ENCODE data around the gene TMCC2.

Gene TMCC2

DNA sequence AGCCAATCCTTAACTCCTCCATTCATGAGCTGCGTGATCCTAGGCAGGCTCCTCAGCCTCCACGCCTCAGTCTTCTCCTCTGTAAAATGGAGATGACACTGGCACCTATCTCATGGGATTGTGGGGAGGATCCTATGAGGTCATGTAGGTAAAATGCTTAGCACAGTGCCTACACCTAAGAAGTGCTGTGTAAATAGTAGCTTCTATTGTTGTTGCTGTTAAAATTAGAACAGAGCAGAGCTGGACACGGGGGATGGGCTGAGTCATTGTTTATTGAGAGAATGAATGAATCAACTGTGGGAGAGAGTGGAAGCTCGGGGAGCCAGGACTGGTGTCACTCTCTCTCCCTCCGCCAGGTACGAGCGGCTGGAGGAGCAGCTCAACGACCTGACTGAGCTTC, 43.0 kb downstream of the TMCC2 start:
- TF ChIP-seq, protein P1, sequence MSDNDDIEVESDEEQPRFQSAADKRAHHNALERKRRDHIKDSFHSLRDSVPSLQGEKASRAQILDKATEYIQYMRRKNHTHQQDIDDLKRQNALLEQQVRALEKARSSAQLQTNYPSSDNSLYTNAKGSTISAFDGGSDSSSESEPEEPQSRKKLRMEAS (IDR thresholded peaks at IDR 0.05) = no peak
- TF ChIP-seq, protein P2, sequence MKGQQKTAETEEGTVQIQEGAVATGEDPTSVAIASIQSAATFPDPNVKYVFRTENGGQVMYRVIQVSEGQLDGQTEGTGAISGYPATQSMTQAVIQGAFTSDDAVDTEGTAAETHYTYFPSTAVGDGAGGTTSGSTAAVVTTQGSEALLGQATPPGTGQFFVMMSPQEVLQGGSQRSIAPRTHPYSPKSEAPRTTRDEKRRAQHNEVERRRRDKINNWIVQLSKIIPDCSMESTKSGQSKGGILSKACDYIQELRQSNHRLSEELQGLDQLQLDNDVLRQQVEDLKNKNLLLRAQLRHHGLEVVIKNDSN (IDR thresholded peaks at IDR 0.05) = no peak
- TF ChIP-seq TEAD4 (IDR thresholded peaks at IDR 0.05) (no peak), EGR1 (IDR thresholded peaks at IDR 0.05) (no peak), TCF12 (IDR thresholded peaks at IDR 0.05; ENCODE audit: low read depth) (no peak)

DNA sequence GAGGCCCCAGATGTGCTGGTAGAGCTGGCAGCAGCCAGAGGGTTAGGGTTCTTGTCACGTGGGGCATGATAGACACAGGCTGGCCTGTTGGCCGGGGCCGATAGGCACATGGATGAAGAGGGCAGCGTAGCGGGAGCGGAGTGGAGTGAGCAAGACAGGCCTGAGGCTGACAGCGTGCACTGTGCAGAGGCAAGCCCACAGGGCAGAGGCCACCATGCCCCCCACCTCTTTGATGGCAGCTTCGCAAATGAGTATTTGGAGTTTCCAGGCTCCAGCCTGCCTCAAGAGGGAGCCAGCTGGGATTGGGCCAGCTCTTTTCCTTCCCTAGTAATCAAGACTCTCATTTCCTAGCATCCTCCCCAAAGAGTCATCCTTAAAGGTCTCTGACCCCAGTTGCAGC, 43.5 kb downstream of the TMCC2 start:
- TF ChIP-seq EGR1 (IDR thresholded peaks at IDR 0.05) = no peak
- TF ChIP-seq ZBTB7A (IDR thresholded peaks at IDR 0.05; ENCODE audit: low read depth) = no peak
- TF ChIP-seq RAD21 (IDR thresholded peaks at IDR 0.05; ENCODE audit: low read depth) = no peak
- no peak for TF ChIP-seq TAF1 (IDR thresholded peaks at IDR 0.05; ENCODE audit: low read depth)
- TF ChIP-seq, protein P1 (IDR thresholded peaks at IDR 0.05) = no peak
- TF ChIP-seq REST (IDR thresholded peaks at IDR 0.05; ENCODE audit: low read depth) = no peak
- TF ChIP-seq TEAD4 (IDR thresholded peaks at IDR 0.05) = no peak
- no peak for TF ChIP-seq FOXM1 (IDR thresholded peaks at IDR 0.05; ENCODE audit: borderline replicate concordance, low read depth)
- no peak for TF ChIP-seq NFIC (IDR thresholded peaks at IDR 0.05)
- TF ChIP-seq, protein P2 (IDR thresholded peaks at IDR 0.05) = no peak
- TF ChIP-seq CREB1 (IDR thresholded peaks at IDR 0.05; ENCODE audit: low read depth) = no peak
- no peak for TF ChIP-seq TCF12 (IDR thresholded peaks at IDR 0.05; ENCODE audit: low read depth)
- no peak for TF ChIP-seq EP300 (IDR thresholded peaks at IDR 0.05; ENCODE audit: borderline replicate concordance)
- TF ChIP-seq CEBPB (IDR thresholded peaks at IDR 0.05) = no peak
- no peak for TF ChIP-seq YY1 (IDR thresholded peaks at IDR 0.05; ENCODE audit: low read depth)

- TF ChIP-seq CEBPB (IDR thresholded peaks at IDR 0.05) (no peak), TAF1 (IDR thresholded peaks at IDR 0.05; ENCODE audit: low read depth) (no peak), CREB1 (IDR thresholded peaks at IDR 0.05; ENCODE audit: low read depth) (no peak), REST (IDR thresholded peaks at IDR 0.05; ENCODE audit: low read depth) (no peak), EGR1 (IDR thresholded peaks at IDR 0.05) (no peak), YY1 (IDR thresholded peaks at IDR 0.05; ENCODE audit: low read depth) (no peak), TEAD4 (IDR thresholded peaks at IDR 0.05) (no peak), EP300 (IDR thresholded peaks at IDR 0.05; ENCODE audit: borderline replicate concordance) (no peak), FOXM1 (IDR thresholded peaks at IDR 0.05; ENCODE audit: borderline replicate concordance, low read depth) (no peak), TCF12 (IDR thresholded peaks at IDR 0.05; ENCODE audit: low read depth) (no peak), NFIC (IDR thresholded peaks at IDR 0.05) (no peak), ZBTB7A (IDR thresholded peaks at IDR 0.05; ENCODE audit: low read depth) (no peak), RAD21 (IDR thresholded peaks at IDR 0.05; ENCODE audit: low read depth) (no peak)
- TF ChIP-seq, protein P2 (IDR thresholded peaks at IDR 0.05) = no peak
- TF ChIP-seq, protein P1 (IDR thresholded peaks at IDR 0.05) = no peak
Observed at GRCh38 chr1:205271745-205272144, 44.0 kb downstream of the TMCC2 start.

- no peak for TF ChIP-seq NFIC (IDR thresholded peaks at IDR 0.05)
- no peak for TF ChIP-seq TAF1 (IDR thresholded peaks at IDR 0.05; ENCODE audit: low read depth)
- no peak for TF ChIP-seq TEAD4 (IDR thresholded peaks at IDR 0.05)
- TF ChIP-seq TCF12 (IDR thresholded peaks at IDR 0.05; ENCODE audit: low read depth) = no peak
- no peak for TF ChIP-seq FOXM1 (IDR thresholded peaks at IDR 0.05; ENCODE audit: borderline replicate concordance, low read depth)
- no peak for TF ChIP-seq YY1 (IDR thresholded peaks at IDR 0.05; ENCODE audit: low read depth)
Observed at GRCh38 chr1:205272536-205272935, 44.8 kb downstream of the TMCC2 start.

DNA sequence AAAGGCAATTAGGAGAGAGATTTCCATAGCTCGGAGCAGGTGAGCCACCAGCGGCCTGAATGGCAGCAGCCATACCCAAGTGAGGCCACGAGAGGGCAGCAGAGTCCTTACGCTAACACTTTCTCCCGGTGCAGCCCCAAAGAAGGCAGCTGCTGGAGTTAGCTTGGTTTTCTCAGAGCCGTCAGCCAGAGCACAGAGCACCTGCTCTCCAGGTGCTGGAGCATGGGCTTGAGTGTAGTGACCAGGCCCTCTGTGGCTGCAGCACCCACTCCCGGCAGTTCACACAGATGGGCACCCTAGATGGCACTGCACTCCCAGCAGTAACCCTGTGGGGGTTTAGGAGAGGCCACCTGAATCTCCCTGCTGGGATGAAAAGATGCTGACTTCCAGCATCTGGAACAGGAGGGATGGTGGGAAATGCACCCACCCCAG, 45.8 kb downstream of the TMCC2 start:
- TF ChIP-seq REST (IDR thresholded peaks at IDR 0.05; ENCODE audit: low read depth) (no peak), EP300 (IDR thresholded peaks at IDR 0.05; ENCODE audit: borderline replicate concordance) (no peak; the same call in 1 of the 2 replicates), RAD21 (IDR thresholded peaks at IDR 0.05; ENCODE audit: low read depth) (peak; percentile 99), FOXM1 (IDR thresholded peaks at IDR 0.05; ENCODE audit: borderline replicate concordance, low read depth) (no peak), TAF1 (IDR thresholded peaks at IDR 0.05; ENCODE audit: low read depth) (no peak), TEAD4 (IDR thresholded peaks at IDR 0.05) (no peak), NFIC (IDR thresholded peaks at IDR 0.05) (no peak), CEBPB (IDR thresholded peaks at IDR 0.05) (no peak), YY1 (IDR thresholded peaks at IDR 0.05; ENCODE audit: low read depth) (no peak)
- TF ChIP-seq, protein P1 (IDR thresholded peaks at IDR 0.05) = peak; percentile 35; the same call in 1 of the 2 replicates
- TF ChIP-seq, protein P2 (IDR thresholded peaks at IDR 0.05) = no peak

Measured in Ishikawa (cell line).